Measurements from ENCODE around the gene PRELID3B.
"Not testable (repeated sequence)": the region's sequence is repeated elsewhere in the genome, so short reads cannot be mapped to it uniquely, and the experiment has no call there.

DNA sequence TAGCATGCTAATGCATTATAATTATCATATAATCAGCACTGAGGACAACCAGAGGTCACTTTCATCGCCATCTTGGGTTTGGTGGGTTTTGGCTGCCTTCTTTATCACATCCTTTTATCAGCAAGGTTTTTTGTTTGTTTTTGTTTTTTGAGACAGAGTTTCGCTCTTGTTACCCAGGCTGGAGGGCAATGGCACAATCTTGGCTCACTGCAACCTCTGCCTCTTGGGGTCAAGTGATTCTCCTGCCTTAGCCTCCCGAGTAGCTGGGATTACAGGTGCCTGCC is 30.8 kb downstream of the PRELID3B start:
- not testable (repeated sequence) for TF ChIP-seq POLR2A, POLR2AphosphoS5 (IDR thresholded peaks at IDR 0.05)
